Mesenteric fat pad (tissue), 1 donor: Measurements from ENCODE around the gene MEI1. TPM values are rescaled to one million over a fixed set of nuclear protein-coding genes. Genes with fewer than 3 reads are reported as not detected.
"Not testable (repeated sequence)": the region's sequence is repeated elsewhere in the genome, so short reads cannot be mapped to it uniquely, and the experiment has no call there.

Experiments used
- DNase-seq: peaks from one replicate; pipeline ENCODE4 v3.0.0-alpha.2; 2020; ENCODE audit warnings: low spot score
- total RNA-seq: library from RNA; stranded (reverse); fragmentation: NEBNext Ultra II Directional; extraction: Animal tissue kit (Norgen Biotek cat#: 25700); gene quantifications from one replicate; pipeline ENCODE4 v1.2.1, GENCODE V29; 2021
- donor health status: DM: yes; HTN: yes; CAD: no.

The MEI1 gene
- total RNA-seq, 1 donor from 2014 or later: 2.2 TPM

DNA sequence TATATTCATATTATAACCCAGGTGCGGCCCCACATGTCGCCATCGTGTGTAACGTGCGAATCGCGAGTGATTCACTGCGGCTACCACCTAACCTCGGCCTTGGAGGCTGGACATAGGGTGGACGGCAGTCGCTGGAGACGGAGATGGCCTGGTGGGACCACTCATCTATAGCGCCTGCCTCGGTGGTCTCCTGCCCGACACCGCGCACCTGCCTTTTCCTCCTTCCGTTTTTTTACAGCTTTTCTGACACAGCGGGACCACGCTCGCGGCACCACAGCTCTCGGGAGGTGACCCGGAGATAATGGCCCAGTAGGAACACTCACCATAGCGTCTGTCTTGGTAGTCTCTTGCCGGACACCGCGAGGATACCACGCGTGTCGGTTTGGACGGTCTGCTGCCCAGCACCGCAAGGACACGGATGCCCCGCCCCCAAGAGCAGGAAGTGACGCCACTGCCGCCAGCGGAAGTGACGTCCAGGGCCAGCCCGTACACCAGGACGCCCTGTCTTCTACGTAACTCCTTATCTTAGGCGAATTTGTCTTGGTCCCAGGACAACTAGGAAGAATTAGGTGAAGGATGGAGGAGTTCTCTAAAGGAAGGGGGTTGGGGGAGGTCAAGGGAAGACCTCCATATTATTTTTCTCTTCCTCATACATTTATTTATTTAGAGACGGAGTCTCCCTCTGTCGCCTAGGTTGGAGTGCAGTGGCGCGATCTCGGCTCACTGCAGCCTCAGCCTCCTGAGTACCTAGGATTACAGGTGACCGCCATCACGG, 17.1 kb upstream of the MEI1 start:
- peak; percentile 95 for DNase-seq

DNA sequence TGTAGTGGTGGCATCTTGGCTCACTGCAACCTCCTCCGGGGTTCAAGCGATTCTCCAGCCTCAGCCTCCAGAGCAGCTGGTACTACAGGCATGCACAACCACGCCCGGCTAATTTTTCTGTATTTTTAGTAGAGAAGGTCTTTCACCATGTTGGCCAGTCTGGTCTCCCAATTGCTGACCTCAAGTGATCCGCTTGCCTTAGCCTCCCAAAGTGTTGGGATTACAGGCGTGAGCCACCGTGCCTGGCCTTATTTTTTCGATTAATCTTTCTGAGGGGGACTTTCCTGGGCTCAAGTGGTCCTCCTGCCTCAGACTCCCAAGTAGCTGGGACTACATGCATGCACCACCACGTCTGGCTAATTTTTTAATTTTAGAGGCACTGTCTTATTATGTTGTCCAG, 16.3 kb upstream of the MEI1 start:
- no peak for DNase-seq

DNA sequence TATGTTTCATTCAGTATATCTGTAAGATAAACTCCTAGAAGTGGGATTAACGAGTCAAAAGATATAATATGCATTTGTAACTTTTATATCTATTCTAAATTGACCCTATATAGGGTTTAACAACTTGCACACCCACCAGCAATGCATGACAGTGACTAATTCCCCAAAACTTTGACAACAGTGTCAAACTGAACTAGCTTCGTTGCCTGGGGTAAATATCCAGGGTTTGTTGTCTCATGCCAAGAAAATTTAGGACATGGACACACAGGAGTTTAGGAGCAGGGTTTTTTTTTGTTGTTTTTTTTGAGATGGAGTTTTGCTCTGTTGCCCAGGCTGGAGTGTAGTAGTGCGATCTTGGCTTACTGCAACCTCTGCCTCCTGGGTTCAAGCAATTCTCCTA, 15.7 kb upstream of the MEI1 start:
- DNase-seq: no peak

DNA sequence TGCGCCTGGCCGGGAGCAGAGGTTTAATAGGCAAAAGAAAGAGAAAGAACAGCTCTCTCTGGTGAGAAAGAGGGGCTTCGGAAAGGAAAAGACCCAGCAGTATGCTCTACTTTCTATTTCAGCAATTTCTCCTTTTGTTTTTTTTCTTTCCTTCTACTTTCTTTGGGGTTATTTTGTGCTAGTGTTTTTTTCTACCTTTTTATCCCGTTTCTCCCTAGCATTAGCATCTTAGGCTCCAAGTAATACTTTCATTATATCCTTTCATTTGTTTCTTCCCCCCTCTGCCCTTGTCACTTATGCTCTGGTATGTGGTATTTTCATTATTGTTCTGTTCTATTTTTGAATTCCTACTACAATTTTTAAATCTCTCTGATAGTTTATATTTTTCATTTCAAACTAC, 15.1 kb upstream of the MEI1 start:
- DNase-seq: no peak

DNA sequence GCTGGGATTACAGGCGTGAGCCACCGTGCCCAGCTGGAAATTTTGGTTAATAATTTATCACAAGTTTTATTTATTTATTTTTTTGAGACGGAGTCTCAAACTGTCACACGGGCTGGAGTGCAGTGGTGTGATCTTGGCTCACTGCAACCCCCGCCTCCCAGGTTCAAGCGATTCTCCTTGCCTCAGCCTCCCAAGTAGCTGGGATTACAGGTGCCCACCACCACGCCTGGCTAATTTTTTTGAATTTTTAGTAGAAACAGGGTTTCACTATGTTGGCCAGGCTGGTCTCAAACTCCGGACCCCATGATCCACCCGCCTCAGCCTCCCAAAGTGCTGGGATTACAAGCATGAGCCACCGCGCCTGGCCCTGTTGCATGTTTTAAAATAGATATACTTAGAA, 12.4 kb upstream of the MEI1 start:
- not testable (repeated sequence) for DNase-seq

DNA sequence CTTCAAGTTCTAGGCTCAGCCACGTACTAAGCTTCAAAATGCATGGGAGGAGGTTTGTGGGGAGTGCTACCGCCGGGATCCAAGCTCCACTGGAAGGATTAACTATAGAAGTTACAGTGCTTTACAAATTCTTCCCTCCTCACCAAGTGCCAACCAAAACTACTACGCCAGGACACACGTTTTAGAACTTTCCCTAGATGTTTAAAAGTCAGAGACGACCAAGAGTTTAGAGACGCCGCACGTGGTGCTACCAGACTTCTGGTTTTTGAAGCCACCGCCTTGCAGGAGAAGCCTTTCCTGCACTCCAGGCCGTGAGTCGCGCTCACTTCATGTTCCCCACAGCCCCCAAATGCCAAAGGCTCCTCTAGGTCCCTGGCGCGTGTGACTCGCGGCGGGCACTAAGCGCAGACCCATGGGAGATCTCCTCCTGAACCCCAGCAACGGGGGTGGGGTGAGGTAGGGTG, 11.4 kb upstream of the MEI1 start:
- no peak for DNase-seq

DNA sequence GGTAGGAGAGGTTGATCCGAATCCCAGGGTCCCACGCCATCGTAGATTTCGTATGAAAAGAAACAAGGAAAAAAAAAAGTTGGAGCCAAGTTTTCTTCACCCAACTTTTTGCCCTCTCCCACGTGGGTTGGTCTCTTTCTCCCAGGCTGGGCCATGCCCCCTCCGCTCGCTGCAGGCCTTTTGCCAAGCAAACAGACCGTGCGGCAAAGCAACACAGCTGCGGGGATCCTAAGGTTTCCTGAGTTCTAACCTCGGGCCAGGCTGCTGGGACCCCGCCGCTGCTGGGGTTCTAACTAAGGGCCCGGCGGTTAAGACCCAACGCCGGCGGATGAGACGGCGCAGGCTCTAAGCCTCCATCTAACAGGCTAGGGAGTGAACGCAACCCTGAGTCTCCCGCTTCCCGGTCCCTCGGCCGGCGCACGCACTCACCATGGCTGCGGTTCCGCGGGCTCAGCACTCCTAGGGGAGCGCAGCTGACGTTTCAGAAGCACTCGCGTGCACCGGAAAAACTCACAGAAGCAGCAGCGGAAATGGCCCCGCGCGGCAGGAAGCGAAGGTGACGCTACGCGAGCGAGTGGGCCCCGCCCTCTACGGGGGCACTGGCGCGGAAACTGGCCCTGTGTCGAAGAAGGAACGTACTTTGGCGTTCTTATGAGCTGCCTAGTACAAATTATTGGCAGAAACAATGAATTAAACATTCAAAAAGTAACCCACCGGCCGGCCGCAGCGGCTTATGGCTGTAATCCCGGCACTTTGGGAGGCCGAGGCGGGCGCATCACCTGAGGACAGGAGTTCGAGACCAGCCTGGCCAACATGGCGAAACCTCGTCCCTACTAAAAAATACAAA, 10.7 kb upstream of the MEI1 start, which contains the start of gene SNU13:
Gene SNU13 (minus strand): TSS at position 503 of the 847 bp plus-strand sequence. CDS start 71 bp downstream, at position 432.
- DNase-seq: peak; percentile 97

DNA sequence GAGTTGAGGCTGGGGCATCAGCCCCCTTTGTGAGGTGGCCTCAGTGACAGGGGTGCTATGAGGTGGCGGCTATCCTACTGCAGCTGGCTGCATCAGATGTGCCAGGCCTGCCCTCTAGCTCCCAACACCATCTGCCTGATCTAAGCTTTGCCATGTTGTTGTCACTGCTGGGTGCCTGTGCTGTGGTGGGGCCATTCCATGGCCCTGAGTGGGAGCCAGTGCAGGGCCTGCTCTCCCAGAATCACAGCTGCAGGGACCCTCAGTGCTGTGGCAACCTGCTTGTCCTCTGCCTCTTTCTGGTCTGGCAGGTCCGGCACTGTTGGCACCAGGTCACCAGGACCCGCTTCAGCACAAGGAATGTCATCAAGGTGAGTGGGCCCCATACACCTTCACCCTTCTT, 8.8 kb upstream of the MEI1 start:
- DNase-seq: no peak

DNA sequence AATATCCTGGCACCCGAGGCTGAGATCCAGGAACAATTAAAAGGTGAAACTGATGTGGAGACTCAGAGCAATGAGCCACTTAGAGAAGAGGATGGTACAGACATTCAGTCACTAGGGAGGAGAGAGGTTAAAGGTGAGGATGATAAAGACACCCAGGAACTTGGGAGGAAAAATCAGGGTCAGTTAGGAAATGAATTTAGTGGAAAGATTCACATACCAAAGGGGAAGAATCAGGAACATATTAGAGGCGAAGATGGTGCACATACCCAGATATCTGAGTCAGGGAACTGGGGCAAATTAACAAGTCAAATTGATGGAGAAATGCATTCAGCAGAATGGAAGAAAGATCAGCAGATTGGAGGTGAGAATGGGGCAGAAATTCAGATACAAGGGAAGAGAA, 4.1 kb upstream of the MEI1 start:
- DNase-seq: no peak

DNA sequence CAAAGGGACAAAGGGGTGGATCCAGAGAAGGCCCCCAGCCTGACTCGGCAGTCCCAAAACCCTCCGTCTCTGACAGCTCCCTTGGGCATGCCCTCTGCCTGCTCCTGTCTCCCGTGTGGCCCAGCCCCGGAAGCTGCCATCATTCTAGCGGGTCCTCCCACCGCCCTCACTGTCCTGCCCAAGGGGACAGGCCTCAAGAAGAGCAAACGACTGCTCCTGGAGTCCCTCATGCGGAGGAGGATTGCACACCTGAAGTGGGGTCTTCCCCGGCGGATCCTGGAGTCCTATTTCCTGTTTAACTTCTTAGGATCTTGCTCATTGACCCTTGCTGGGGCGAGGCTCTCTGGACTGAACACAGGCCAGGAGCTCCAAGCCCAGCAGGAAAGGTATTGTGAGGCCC, 2.6 kb upstream of the MEI1 start:
- DNase-seq: no peak

DNA sequence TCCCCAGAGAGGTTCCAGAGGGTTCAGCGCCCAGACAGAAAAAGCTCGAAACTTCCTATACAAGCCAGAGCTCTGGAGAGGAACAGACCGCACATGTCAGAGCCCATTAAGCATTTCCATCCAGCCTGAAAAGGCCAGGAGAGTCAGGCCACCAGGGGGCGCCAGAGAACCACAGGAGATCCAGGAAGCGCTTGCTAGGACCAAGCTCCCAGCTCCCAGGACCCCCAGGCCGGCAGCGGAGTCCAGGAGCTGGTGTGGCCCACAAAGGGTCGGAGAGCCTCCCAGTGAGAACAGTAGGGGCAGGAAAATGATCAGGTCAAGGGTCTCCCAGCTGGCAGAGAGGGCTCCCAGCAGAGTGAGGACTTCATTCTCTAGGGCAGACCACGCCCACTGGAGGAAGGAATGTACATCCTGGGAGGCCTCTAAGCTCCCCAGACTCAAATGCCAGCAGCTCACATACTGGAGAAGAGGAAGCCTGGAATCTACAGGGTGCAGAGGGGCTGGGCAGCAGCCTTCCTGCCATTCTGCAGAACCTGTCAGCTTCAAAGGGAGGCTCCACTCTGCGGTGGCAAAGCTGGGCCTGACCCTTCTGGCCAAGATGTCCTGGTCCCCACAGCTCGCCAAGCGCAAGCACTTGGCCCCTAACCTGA, 2.1 kb upstream of the MEI1 start:
- DNase-seq: peak; percentile 94

DNA sequence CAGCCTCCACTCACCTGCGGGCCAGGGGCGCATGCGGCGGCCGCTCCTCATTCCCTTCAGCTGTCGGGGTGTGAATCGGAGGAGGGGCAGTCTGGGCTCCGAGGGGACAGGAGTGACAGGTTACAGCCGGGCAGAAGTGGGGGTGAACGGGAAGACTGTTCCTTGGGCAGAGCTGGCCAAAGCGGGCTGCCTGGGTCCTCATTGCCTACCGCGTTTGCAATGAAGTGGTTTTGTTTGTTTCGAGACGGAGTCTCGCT, 733 bp downstream of the MEI1 start:
- DNase-seq: no peak

DNA sequence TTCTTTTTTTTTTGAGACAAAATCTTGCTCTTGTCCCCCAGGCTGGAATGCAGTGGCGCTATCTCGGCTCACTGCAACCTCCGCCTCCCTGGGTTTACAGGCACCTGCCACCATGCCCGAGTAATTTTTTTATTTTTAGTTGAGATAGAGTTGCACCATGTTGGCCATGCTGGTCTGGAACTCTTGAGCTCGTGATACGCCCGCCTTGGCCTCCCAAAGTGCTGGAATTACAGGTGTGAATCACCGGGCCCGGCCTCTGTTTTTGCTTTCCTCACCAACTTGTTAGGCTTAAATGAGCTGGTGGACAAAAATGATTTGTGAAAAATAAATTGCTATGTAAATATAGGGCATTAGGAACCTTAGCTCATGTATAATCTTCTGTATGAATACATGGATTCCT, 3.5 kb downstream of the MEI1 start:
- no peak for DNase-seq

DNA sequence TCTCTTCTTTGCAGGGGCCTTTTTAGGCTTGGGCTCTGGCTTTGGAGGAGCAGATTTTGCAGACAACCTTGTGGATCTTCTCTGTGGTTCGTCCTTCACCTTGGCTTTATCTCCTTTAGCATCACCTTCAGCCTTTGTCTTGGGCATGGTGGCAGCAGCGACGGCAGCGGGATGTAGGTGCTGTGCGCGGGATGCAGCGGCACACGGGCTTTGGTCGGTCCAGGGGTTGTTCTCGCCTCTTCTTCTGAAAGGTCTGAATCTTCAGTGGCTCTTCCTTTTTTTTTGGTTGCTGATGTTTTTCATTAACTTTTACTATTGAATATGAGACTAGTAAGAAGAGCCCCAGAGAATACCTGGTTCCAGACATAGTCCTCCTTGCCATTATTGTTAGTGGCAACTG, 10.0 kb downstream of the MEI1 start:
- DNase-seq: peak; percentile 51

DNA sequence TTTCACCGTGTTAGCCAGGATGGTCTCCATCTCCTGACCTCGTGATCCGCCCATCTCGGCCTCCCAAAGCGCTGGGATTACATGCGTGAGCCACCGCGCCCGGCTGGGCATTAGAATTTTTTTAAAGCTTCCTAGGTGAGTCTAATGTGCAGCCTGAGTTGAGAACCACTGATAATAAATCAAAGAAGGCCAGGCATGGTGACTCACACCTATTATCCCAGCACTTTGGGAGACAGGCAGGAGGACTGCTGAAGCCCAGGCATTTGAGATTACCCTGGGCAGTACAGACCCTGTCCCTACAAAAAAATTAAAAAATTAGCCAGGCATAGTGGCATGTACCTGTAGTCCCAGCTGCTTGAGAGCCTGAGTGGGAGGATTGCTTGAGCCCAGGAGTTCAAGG, 13.7 kb downstream of the MEI1 start:
- peak; percentile 59 for DNase-seq

DNA sequence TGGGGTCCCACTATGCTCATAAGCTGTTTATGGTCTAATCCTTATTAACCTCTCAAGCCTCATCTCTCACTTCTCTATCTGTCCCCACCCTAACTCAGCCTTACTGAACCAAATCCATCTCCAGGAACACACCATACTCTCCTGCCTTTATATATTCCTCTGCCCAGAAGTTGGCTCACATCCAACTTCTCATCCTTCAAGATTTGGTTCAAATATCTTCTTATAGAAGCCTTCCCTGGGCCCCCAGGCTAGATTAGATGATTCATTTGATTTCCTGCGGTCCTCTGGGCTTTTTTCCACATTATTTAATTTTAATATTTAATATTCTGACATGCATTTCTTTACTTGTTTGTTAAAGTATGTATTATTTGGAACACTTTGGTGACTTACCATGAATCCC, 23.2 kb downstream of the MEI1 start:
- DNase-seq: no peak

DNA sequence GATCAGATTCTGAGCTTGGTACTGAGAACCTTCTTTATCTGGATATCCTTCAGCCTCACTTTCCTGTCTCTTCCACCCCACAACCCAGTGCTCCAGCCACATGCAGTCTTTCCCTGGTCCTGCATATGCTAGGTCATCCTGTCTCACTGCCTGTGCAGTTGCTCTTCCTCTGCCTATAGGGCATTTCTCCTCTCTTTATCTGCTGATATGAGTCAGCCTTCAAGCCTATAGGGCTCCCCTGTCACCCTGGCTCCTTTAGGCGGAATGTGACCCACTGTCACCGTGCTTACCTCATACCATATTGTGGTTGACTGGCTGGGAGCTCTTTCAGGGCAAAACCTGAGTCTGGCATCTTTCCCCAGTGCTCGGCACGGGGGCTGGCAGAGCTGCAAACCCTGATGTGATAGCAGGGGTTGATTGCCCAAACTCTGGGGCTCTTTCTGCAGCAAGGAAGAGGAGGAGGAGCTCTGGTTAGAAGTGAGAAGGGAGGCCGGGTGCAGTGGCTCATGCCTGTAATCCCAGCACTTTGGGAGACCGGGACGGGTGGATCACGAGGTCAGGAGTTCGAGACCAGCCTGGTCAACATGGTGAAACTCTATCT, 26.3 kb downstream of the MEI1 start:
- DNase-seq: peak; percentile 39

DNA sequence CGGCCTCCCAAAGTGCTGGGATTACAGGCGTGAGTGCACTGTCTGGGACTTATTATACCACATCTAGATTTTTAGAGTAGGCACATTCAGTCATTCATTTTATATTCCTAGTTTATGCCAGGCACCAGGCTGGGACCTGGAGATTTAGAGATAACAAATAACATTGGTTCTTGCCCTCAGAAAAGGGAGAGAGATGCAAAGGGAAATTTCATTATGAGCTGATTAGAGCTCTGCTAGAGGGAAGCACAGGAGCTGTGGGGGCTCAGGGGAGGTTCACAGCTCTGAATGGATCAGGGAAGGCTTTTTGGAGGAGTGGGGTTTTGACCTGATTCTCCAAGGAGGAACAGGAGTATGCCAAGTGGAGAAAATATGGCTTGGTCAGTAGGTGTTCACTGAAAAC, 32.3 kb downstream of the MEI1 start:
- peak; percentile 22 for DNase-seq

DNA sequence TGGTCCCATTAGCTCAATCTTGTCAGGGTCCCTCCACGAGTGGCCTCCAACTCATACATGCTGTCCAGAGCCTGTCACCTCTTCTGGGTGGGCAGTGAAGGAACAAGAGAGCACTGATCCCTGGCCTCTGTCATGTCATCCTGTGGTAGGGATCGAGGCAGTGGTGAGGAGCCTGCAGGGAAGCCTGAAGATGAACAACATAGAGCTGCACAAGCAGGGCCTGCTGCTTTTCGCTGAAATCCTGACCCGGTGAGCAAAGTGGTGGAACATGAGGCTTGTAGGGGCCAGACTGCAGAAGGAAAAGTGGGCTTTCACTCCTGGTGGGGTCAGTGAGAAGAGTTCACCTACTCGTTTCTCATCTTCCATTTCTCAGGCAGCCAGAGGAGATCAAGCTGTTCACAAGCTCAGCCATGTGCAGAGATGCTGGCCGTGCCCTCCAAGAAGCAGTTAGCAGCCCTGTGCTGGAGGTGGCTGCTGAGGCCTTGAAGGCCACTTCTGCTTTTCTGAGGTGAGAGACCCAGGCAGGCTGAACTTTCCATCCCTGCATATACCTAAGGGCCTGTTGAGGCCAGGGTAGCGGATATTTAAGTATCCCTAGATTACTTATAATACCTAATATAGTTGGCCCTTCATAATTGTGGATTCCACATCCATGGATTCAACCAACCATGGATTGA, 32.9 kb downstream of the MEI1 start:
- DNase-seq: peak; percentile 53

DNA sequence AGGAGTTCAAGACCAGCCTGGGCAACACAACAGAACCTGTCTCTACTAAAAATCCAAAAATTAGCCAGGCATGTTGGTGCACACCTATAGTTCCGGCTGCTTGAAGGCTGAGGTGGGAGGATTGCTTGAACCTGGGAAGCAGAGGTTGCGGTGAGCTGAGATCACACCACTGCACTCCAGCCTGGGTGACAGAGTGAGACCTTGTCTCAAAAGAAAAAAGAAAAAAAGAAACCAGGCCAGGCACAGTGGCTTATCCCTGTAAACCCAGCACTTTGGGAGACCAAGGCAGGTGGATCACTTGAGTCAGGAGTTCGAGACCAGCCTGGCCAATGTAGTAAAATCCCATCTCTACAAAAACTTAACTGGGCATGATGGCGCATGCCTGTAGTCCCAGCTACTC, 33.9 kb downstream of the MEI1 start:
- DNase-seq: peak; percentile 65

DNA sequence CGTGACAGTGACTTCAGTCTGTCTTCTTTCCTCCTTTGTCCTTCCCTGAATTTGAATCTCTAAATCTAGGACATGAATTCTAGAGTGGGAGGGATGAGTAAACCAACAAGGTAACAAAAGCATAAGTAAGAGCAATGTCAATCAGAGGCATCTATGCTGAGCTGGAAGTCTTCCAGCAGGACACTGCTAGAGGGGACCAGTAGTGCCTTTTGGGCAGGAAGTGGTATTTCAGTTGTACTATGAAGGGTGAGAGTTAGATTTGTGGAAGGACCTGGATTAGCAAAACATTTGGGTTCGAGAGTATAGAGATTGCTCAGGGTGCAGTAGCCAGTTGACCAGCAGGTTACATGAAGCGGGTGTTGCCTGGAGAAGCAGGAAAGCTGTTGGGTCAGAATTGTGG, 40.3 kb downstream of the MEI1 start:
- DNase-seq: no peak
